ENCODE data around the gene PRKAG3. TPM values are rescaled to one million over a fixed set of nuclear protein-coding genes. Genes with fewer than 3 reads are reported as not detected.
A peak's percentile ranks its signal among the peaks of the same experiment; 100 is the strongest.

The PRKAG3 gene
- total and polyA plus RNA-seq, 7 donors, result 9.2 to 187 (median 58.5) TPM

GRCh38 chr2:218823196-218823855, 8.3 kb downstream of the PRKAG3 start:
- TF ChIP-seq, protein P1, sequence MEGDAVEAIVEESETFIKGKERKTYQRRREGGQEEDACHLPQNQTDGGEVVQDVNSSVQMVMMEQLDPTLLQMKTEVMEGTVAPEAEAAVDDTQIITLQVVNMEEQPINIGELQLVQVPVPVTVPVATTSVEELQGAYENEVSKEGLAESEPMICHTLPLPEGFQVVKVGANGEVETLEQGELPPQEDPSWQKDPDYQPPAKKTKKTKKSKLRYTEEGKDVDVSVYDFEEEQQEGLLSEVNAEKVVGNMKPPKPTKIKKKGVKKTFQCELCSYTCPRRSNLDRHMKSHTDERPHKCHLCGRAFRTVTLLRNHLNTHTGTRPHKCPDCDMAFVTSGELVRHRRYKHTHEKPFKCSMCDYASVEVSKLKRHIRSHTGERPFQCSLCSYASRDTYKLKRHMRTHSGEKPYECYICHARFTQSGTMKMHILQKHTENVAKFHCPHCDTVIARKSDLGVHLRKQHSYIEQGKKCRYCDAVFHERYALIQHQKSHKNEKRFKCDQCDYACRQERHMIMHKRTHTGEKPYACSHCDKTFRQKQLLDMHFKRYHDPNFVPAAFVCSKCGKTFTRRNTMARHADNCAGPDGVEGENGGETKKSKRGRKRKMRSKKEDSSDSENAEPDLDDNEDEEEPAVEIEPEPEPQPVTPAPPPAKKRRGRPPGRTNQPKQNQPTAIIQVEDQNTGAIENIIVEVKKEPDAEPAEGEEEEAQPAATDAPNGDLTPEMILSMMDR (IDR thresholded peaks at IDR 0.05), result no peak
- Histone ChIP-seq H3K36me3 (ENCODE audit: insufficient read depth in 1 of 2, low read depth in 1 of 2) (peaks cover 0 to 9% of the 10 kb centered on the region in 2 donors), H3K4me1 (peaks cover 22% of the 10 kb centered on the region), H3K9me3 (no peaks in the 10 kb centered on the region), H3K27me3 (ENCODE audit: insufficient read depth in 3 of 3, low read length in 2 of 3) (no peaks in the 10 kb centered on the region), H3K27ac (peak overlapping the region; percentile 66), H3K4me3 (no peak overlapping the region)
- intact Hi-C loops (cut with DNase I), result no loop called here
- ATAC-seq, result no peak
- no peak for DNase-seq
- WGBS, 3 donors, result 72 to 83% (median 75%) methylated on average over 9 of the region's 9 CpGs

- intact Hi-C loops (cut with DNase I), result no loop called here
- no peaks in the 10 kb centered on the region for H3K27me3 ChIP-seq (ENCODE audit: insufficient read depth in 3 of 3, low read length in 2 of 3)
- H3K36me3 ChIP-seq (ENCODE audit: insufficient read depth in 1 of 2, low read depth in 1 of 2), result peaks cover 0 to 9% of the 10 kb centered on the region in 2 donors
- ATAC-seq (peak in 1 of 4 donors; percentile 9), DNase-seq (no peak)
- peak overlapping the region; percentile 66 for H3K27ac ChIP-seq
- H3K4me3 ChIP-seq, result no peak overlapping the region
- peaks cover 20% of the 10 kb centered on the region for H3K4me1 ChIP-seq
- 43 to 70% (median 49%) methylated on average over 7 of the region's 7 CpGs for WGBS, 3 donors
- no peaks in the 10 kb centered on the region for H3K9me3 ChIP-seq
- TF ChIP-seq, protein P1 (IDR thresholded peaks at IDR 0.05), result no peak
Measured at GRCh38 chr2:218822622-218823021, 9.0 kb downstream of the PRKAG3 start.

GRCh38 chr2:218821605-218822211, 9.9 kb downstream of the PRKAG3 start:
- Histone ChIP-seq H3K4me1 (peaks cover 28% of the 10 kb centered on the region), H3K4me3 (no peak overlapping the region), H3K27ac (peak overlapping the region; percentile 66), H3K9me3 (no peaks in the 10 kb centered on the region), H3K27me3 (ENCODE audit: insufficient read depth in 3 of 3, low read length in 2 of 3) (no peaks in the 10 kb centered on the region), H3K36me3 (ENCODE audit: insufficient read depth in 1 of 2, low read depth in 1 of 2) (peaks cover 0 to 9% of the 10 kb centered on the region in 2 donors)
- WGBS, 3 donors, result 34 to 61% (median 37%) methylated on average over 9 of the region's 9 CpGs
- intact Hi-C loops (cut with DNase I), result no loop called here
- no peak for ATAC-seq
- TF ChIP-seq, protein P1 (IDR thresholded peaks at IDR 0.05), result no peak
- DNase-seq, result no peak

DNA sequence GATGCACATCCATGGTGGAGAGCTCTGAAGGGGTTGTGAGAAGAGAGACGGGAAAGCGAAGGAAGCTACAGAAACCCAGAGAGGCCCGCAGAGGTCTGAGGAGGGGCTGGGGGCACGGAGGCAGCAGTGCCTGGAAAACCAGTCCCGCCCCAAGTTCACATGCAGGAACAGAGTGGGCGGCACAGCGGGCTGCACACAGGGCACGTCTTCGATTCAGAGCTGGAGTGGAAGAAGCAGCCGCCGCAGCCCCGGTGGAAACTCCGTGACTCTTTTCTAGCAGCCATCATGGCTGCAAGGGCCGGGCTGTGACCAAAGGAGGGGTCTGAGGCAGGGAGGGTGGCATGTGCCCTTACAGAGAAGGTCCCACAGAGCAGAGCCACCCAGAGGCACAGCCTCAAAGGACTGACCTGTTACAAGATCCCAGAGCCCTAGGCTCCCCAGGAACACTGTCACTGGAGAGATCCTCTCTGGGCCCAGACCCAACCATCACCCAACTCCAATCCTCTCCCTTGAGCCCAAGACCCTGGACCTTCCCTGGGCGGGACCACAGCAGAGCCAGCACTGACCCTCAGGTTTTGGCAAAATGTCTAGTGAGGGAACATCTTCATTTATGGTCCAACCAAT, 10.7 kb downstream of the PRKAG3 start:
- ATAC-seq, result peak in 1 of 4 donors; percentile 7
- peak overlapping the region; percentile 66 for H3K27ac ChIP-seq

More for the DNA sequence above, 10.7 kb downstream of the PRKAG3 start:
- H3K27me3 ChIP-seq (ENCODE audit: insufficient read depth in 3 of 3, low read length in 2 of 3), result no peaks in the 10 kb centered on the region
- no peaks in the 10 kb centered on the region for H3K9me3 ChIP-seq
- H3K4me3 ChIP-seq, result no peak overlapping the region
- H3K36me3 ChIP-seq (ENCODE audit: insufficient read depth in 1 of 2, low read depth in 1 of 2), result peaks cover 0 to 10% of the 10 kb centered on the region in 2 donors
- DNase-seq, result no peak
- WGBS, 3 donors, result 66 to 95% (median 78%) methylated on average over 15 of the region's 15 CpGs
- H3K4me1 ChIP-seq, result peaks cover 29% of the 10 kb centered on the region
- TF ChIP-seq, protein P1 (IDR thresholded peaks at IDR 0.05), result no peak
- intact Hi-C loops (cut with DNase I), result no loop called here

All from psoas muscle (tissue), 8 donors.